GM21723 (cell line): ENCODE measurements around the gene CAVIN2.
A peak's percentile ranks its signal among the peaks of the same experiment; 100 is the strongest.
"Not testable (repeated sequence)": the region's sequence is repeated elsewhere in the genome, so short reads cannot be mapped to it uniquely, and the experiment has no call there.

Source experiments
- ATAC-seq: cut with Tn5 transposase; IDR thresholded peaks from one replicate; pipeline ENCODE4 v1.9.1; 2021; ENCODE audit warnings: mild to moderate bottlenecking, moderate library complexity; ENCODE audit not compliant: unreplicated experiment

Gene CAVIN2

GRCh38 chr2:191803007-191803406 lies 43.9 kb downstream of the CAVIN2 start:
- no peak for ATAC-seq

GRCh38 chr2:191802180-191802579 lies 44.7 kb downstream of the CAVIN2 start:
- ATAC-seq, result no peak

GRCh38 chr2:191800874-191801273 lies 46.0 kb downstream of the CAVIN2 start:
- no peak for ATAC-seq

- no peak for ATAC-seq
Observed at GRCh38 chr2:191799526-191799925, 47.4 kb downstream of the CAVIN2 start.

- ATAC-seq, result no peak
Observed at GRCh38 chr2:191797942-191798876, 48.7 kb downstream of the CAVIN2 start.

DNA sequence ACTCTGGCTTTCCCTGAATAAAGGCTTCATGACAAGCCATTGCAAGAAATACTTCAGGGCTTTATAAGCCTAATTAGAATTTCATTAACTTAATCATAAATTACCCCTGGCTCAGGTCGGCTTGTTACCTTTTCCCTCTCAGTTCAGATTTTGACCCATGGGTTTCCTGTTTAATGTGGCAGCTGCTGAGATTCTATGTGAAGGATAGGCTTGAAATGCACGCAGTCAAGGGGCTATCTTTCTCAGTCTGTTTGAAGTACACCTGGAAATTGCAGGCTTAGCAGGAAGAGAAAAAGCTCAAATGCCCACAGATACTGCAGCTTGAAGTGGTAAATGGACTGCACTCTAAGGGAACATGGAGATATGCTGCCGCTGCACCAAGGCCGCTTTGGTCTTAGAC lies 49.4 kb downstream of the CAVIN2 start:
- no peak for ATAC-seq

DNA sequence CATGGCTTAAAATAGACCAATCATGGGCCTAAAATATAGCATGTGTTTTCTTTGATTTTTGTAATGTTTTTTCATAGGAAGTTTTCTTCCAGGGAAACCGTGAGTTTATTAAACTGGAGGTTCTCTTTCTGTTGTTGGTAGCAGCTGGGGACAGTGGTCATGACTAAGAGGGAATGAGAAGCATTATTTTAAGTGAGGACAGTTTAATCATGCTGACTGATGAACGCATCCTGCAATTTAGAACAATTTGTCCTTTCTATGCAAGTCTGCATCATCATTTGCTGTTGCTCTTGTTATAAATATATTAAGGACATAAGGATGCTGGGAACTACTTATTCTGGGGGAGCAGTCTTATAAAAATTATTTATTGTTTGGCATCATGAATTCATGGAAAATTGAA lies 51.2 kb downstream of the CAVIN2 start:
- ATAC-seq, result no peak

- ATAC-seq, result peak; percentile 54
Observed at GRCh38 chr2:191791953-191792560, 54.8 kb downstream of the CAVIN2 start.

DNA sequence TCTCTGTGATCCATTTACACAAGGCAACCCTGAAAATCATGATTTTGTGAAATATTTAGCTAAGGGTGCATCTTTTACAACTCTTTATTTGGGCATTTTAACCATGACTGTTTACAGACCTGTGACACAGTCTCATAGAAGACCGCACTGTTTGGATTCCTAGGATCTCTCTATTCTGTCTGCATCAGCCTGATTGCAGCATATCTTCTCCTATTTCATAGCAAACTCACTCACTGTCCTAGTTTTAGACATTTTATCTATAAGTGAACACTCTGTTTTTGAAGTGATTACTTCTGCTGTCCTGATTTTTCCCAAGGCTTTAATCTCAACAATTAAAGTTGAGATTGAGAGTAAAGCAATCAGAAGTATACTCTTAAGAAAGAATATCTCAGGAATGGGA lies 56.2 kb downstream of the CAVIN2 start:
- ATAC-seq, result no peak

GRCh38 chr2:191789796-191790195 lies 57.1 kb downstream of the CAVIN2 start:
- ATAC-seq, result no peak

- no peak for ATAC-seq
Observed at GRCh38 chr2:191786694-191787093, 60.2 kb downstream of the CAVIN2 start.

DNA sequence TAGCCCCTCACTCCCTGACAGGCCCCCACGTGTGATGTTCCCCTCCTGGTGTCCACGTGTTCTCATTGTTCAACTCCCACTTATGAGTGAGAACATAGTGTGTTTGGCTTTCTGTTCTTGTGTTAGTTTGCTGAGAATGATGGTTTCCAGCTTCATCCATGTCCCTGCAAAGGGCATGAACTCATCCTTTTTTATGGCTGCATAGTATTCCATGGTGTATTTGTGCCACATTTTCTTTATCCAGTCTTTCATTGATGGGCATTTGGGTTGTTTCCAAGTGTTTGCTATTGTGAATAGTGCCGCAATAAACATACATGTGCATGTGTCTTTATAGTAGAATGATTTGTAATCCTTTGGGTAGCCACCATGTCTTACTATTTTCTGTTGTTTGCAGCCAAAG lies 61.2 kb downstream of the CAVIN2 start:
- ATAC-seq, result not testable (repeated sequence)
